HCT116 (cell line): ENCODE measurements around the gene EPHA3.

Experiments
- CTCF ChIP-seq, 3 experiments: fragments of 200-600 bp in 1 of 3; sonication (generic) in 1 of 3; IDR thresholded peaks in 2 of 3; conservative IDR thresholded peaks in 1 of 3; 2 replicates each; pipeline ENCODE4 v1.5.1; 2012 to 2017; ENCODE audit warnings: low read depth in 2 of 3, low read length in 2 of 3, antibody characterized with exemption in 1 of 3, borderline replicate concordance in 1 of 3, control low read depth in 1 of 3, mild to moderate bottlenecking in 1 of 3, mixed read lengths in 1 of 3, mixed run types in 1 of 3, moderate library complexity in 1 of 3; ENCODE audit not compliant: insufficient read depth in 1 of 3
- JUND ChIP-seq: IDR thresholded peaks from 2 replicates; pipeline ENCODE4 v1.6.1; 2012
- POLR2A ChIP-seq: IDR thresholded peaks from 2 replicates; pipeline ENCODE4 v1.7.0; 2011; ENCODE audit warnings: borderline replicate concordance; ENCODE audit not compliant: insufficient read depth, insufficient read length; ENCODE audit errors: extremely low read depth
- POLR2AphosphoS5 ChIP-seq: IDR thresholded peaks from 2 replicates; pipeline ENCODE4 v1.6.1; 2011; ENCODE audit warnings: mild to moderate bottlenecking, low read depth, low read length, moderate library complexity
- RAD21 ChIP-seq: IDR thresholded peaks from 2 replicates; pipeline ENCODE4 v1.6.1; 2012; ENCODE audit warnings: low read depth, mild to moderate bottlenecking
- ZNF274 ChIP-seq: fragments of 200-500 bp; sonication (Bioruptor generic); IDR thresholded peaks from 2 replicates; pipeline ENCODE4 v1.6.1; 2014; ENCODE audit warnings: mild to moderate bottlenecking, low read depth, low read length, inconsistent platforms

- TF ChIP-seq CTCF (IDR thresholded peaks at IDR 0.05 in 2 of 3, conservative IDR thresholded peaks at IDR 0.05 in 1 of 3; ENCODE audit: borderline replicate concordance in 1 of 3, insufficient read depth in 1 of 3, low read depth in 2 of 3, low read length in 2 of 3), result no peak
- TF ChIP-seq RAD21, result no peak
- TF ChIP-seq POLR2AphosphoS5, result no peak
- no peak for TF ChIP-seq POLR2A
- TF ChIP-seq ZNF274, result no peak
- TF ChIP-seq JUND, result no peak
Measured at GRCh38 chr3:89216016-89216739, 108.8 kb downstream of the EPHA3 start.
